IPS DF 19.7 (cell line): Measurements from ENCODE around the gene TRPM2.

Source experiments
- DNase-seq: peaks from one replicate; pipeline ENCODE4 v3.0.0-alpha.2; 2013; ENCODE audit warnings: low read depth, low spot score

Gene TRPM2

GRCh38 chr21:44428281-44428960 lies 75.0 kb downstream of the TRPM2 start:
- DNase-seq: no peak

GRCh38 chr21:44429894-44430293 lies 76.5 kb downstream of the TRPM2 start:
- DNase-seq: no peak

GRCh38 chr21:44431300-44431699 lies 77.9 kb downstream of the TRPM2 start:
- no peak for DNase-seq

- DNase-seq: no peak
Observed at GRCh38 chr21:44432841-44433790, 79.7 kb downstream of the TRPM2 start.

DNA sequence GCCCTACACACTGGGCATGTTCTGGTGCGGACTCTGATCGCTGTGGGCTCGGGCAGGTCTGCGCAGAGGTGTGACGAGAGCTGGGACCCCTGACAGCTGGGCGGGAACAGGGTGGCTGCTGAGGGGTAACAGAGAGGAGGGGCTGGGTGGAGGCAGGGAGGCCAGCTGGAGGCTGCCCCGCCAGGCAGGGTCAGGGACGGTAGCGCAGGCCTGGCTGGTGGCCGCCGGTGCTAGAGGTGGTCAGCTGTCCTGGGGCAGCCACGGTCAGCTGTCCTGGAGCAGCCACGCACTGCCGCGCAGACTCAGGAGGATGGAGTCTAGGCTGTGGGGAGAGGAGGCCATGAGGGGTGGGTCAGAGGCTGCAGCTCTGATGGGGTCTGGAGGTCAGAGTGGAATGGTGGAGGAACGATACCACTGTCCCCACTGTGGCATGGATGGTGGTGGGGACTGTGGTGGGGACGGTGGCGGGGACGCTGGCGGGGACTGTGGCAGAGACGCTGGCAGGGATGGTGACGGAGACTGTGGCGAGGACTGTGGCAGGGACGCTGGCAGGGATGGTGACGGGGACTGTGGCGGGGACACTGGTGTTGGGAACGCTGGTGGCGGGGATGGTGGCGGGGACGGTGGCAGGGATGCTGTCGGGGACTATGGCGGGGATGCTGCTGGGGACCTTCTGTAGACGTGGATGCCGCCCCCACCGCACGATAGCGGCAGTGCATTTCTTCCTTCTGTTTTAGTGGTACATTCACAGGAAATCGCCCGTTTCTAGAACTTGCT lies 80.6 kb downstream of the TRPM2 start:
- no peak for DNase-seq

DNA sequence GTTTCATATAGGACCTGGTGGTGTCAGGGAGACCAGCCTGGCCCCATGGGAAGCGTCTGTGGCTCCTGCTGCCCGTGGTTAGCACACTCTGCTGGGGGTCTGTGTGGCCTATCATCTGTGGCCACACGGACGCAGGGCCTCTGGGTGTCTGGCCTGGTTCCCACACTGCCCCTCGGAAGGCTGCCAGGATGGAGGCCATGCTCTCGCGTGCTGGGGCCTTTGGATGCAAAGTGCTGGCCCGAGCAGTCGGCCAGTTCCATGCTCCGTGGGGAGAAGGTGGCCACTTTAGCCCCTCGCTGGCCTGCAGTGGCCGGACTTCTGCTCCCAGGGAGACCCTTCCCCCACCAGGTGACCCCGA lies 81.1 kb downstream of the TRPM2 start:
- DNase-seq: no peak

- no peak for DNase-seq
Observed at GRCh38 chr21:44434936-44435635, 81.7 kb downstream of the TRPM2 start.

GRCh38 chr21:44436111-44436611 lies 82.7 kb downstream of the TRPM2 start:
- DNase-seq: no peak

GRCh38 chr21:44436958-44437357 lies 83.5 kb downstream of the TRPM2 start:
- no peak for DNase-seq

DNA sequence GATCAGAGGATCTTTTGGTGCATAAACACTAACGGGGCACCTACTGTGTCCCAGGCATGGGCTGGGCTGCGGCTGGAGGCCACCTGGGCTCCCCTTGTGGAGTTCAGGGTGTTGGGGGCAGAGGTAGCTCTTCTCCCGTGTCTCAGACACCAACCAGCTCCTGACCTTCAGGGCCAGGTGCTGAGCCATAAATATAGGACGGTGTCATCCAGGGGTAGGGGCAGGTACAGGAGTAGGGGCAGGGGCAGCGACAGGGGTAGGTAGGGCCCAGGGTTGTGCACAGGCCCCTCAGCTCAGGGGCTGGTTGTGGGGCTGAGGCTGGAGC lies 83.9 kb downstream of the TRPM2 start:
- no peak for DNase-seq

- DNase-seq: no peak
Observed at GRCh38 chr21:44437696-44438431, 84.4 kb downstream of the TRPM2 start.

DNA sequence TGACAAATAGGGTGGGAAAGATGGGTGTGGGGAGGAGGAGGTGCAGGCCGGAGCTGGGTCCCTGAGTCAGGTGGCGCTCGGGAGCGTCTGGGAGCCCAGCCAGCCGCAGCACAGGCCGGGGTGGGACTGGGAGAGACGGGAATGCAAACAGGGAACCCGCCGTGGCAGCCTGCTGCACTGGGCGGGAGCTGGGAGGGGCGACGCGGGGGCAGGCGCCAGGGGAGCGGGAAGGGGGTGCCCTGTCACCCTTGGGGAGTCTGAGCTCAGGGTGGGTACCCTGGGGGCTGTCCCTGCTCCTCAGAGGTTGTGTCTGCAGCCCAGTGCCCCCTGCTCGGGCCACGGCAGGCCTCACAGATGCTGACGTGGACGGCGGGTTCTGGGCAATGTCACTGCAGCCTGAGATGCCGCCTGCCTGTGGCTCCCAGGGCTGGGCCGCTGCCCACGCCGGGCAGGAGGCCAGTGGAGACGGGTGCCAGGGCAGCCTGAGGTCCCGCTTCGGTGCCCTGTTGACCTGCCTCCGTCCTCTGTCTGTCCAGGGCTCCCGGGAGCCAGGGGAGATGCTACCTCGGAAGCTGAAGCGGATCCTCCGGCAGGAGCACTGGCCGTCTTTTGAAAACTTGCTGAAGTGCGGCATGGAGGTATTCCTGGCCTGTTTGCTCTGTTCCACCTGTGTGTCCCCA lies 85.2 kb downstream of the TRPM2 start:
- DNase-seq: no peak

GRCh38 chr21:44439211-44439600 lies 85.8 kb downstream of the TRPM2 start:
- DNase-seq: no peak

GRCh38 chr21:44440241-44441040 lies 87.0 kb downstream of the TRPM2 start:
- DNase-seq: no peak

GRCh38 chr21:44441041-44441400 lies 87.6 kb downstream of the TRPM2 start:
- DNase-seq: no peak

GRCh38 chr21:44441581-44442265 lies 88.3 kb downstream of the TRPM2 start:
- no peak for DNase-seq

DNA sequence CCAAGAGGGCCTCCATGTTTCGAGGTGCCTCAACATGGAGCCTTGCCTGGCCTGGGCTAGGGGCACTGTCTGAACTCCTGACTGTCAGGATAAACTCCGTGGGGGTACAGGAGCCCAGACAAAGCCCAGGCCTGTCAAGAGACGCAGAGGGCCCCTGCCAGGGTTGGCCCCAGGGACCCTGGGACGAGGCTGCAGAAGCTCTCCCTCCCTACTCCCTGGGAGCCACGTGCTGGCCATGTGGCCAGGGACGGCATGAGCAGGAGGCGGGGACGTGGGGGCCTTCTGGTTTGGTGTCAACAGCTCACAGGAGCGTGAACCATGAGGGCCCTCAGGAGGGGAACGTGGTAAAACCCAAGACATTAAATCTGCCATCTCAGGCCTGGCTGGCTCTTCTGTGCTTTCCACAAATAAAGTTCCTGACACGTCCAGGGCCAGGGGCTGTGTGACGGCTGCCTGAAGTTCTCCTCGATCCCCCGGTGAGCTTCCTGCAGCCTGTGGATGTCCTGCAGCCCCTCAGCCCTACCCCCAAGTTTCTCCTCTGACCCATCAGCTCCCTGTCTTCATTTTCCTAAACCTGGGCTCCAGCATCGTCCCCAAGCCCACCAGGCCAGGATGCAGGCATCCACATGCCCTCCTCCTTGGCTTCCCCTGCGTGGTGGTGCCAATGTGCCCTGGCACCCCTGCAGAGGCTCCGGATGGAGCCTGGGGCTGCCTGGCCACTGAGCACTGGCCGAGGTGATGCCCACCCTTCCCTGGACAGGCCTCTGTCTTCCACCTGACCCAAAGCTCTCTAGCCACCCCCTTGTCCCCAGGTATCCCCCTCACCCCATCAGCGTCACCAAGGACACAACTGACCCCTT lies 89.1 kb downstream of the TRPM2 start:
- no peak for DNase-seq

DNA sequence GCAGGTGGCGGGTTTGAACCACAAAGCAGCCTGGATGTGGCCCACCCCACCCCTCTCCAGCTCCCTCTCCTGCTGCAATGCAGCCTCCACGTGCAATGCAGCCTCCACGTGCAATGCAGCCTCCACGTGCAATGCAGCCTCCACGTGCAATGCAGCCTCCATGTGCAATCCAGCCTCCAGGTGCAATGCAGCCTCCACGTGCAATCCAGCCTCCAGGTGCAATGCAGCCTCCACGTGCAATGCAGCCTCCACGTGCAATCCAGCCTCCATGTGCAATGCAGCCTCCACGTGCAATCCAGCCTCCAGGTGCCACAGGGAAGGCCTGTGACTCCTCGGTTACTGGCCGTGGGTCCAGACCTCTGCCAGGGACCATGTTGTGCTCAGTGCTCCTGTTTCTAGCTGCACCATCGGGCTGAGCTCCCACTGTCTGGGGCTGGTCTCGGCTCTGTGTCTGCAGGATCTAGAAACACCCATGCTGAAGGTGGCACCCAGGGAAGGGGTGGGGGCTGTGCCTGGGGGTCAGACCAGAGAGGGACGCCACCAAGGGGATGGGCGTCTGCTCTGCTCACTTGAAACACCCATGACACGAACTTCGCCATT lies 90.0 kb downstream of the TRPM2 start:
- no peak for DNase-seq
